Stimulated activated CD4-positive, alpha-beta T cell treated with anti-CD3 and anti-CD28 coated beads, Interleukin-2, amount 100 ng/mL, for 4 hours (primary cell): ENCODE data around the gene STRA6.
"Not testable (repeated sequence)": the region's sequence is repeated elsewhere in the genome, so short reads cannot be mapped to it uniquely, and the experiment has no call there.

Experiments used
- DNase-seq: peaks from one replicate; pipeline ENCODE4 v3.0.0-alpha.2; 2020; ENCODE audit warnings: low read depth

STRA6 gene

GRCh38 chr15:74179983-74180880 is 22.4 kb downstream of the STRA6 start:
- no peak for DNase-seq

- DNase-seq = no peak
These were observed 23.3 kb downstream of the STRA6 start for GRCh38 chr15:74179101-74179841.

GRCh38 chr15:74178326-74179100 is 24.1 kb downstream of the STRA6 start:
- no peak for DNase-seq

- no peak for DNase-seq
These were observed 26.0 kb downstream of the STRA6 start for GRCh38 chr15:74176262-74177214.

- no peak for DNase-seq
These were observed 27.1 kb downstream of the STRA6 start for GRCh38 chr15:74175271-74176191.

- DNase-seq = no peak
These were observed 27.7 kb downstream of the STRA6 start for GRCh38 chr15:74174958-74175253.

- no peak for DNase-seq
These were observed 28.2 kb downstream of the STRA6 start for GRCh38 chr15:74174219-74174957.

GRCh38 chr15:74173380-74174218 is 29.0 kb downstream of the STRA6 start, which contains the start of gene ISLR:
Gene ISLR, plus strand, starts transcription at chr15:74173710. Its CDS starts 1,149 bp downstream, at chr15:74174859.
- no peak for DNase-seq

- DNase-seq = no peak
These were observed 29.7 kb downstream of the STRA6 start for GRCh38 chr15:74172701-74173379.

- DNase-seq = no peak
These were observed 30.5 kb downstream of the STRA6 start for GRCh38 chr15:74171965-74172541.

GRCh38 chr15:74170875-74171578 is 31.6 kb downstream of the STRA6 start:
- DNase-seq = no peak

GRCh38 chr15:74170071-74170844 is 32.3 kb downstream of the STRA6 start:
- DNase-seq = no peak

GRCh38 chr15:74168711-74169126 is 33.9 kb downstream of the STRA6 start:
- no peak for DNase-seq

GRCh38 chr15:74167891-74168331 is 34.7 kb downstream of the STRA6 start:
- no peak for DNase-seq

GRCh38 chr15:74165461-74165860 is 37.1 kb downstream of the STRA6 start:
- DNase-seq = no peak

GRCh38 chr15:74162195-74162536 is 40.4 kb downstream of the STRA6 start:
- DNase-seq = not testable (repeated sequence)
